DOHH2 (cell line): ENCODE results near the gene SIM1.

Experiments used
- H3F3A ChIP-seq: fragments of 200-600 bp; sonication (generic), shearing (Covaris generic); 2 replicates; pipeline ENCODE4 v1.6.0; 2016; ENCODE audit warnings: antibody characterized with exemption, mild to moderate bottlenecking; ENCODE audit not compliant: control insufficient read depth, insufficient read depth
- H3K27ac ChIP-seq: fragments of 200-600 bp; sonication (generic); 2 replicates; pipeline ENCODE4 v1.5.1; 2014; ENCODE audit warnings: low read depth, mild to moderate bottlenecking, low read length, moderate library complexity
- H3K27me3 ChIP-seq: fragments of 200-600 bp; sonication (generic); 2 replicates; pipeline ENCODE4 v1.6.1; 2014; ENCODE audit warnings: mild to moderate bottlenecking, low read length, mixed read lengths; ENCODE audit not compliant: control insufficient read depth
- H3K36me3 ChIP-seq: fragments of 200-600 bp; sonication (generic); 2 replicates; pipeline ENCODE4 v1.6.1; 2014; ENCODE audit warnings: mild to moderate bottlenecking, low read length, moderate library complexity, mixed read lengths; ENCODE audit not compliant: control insufficient read depth
- H3K4me1 ChIP-seq: fragments of 200-600 bp; sonication (generic); 2 replicates; pipeline ENCODE4 v1.6.1; 2014; ENCODE audit warnings: mild to moderate bottlenecking, low read length, mixed read lengths; ENCODE audit not compliant: control insufficient read depth
- H3K4me2 ChIP-seq: fragments of 200-600 bp; sonication (generic); 2 replicates; pipeline ENCODE4 v1.6.0; 2014; ENCODE audit warnings: mild to moderate bottlenecking, low read length, moderate library complexity
- H3K4me3 ChIP-seq: fragments of 200-600 bp; sonication (generic); 2 replicates; pipeline ENCODE4 v1.5.1; 2014; ENCODE audit warnings: mild to moderate bottlenecking, low read length, mixed read lengths
- H3K79me2 ChIP-seq: fragments of 200-600 bp; sonication (generic); 2 replicates; pipeline ENCODE4 v1.6.1; 2014; ENCODE audit warnings: mild to moderate bottlenecking, low read length, mixed read lengths; ENCODE audit not compliant: control insufficient read depth
- H3K9me2 ChIP-seq: fragments of 200-600 bp; sonication (generic); replicated peaks from 2 replicates; pipeline ENCODE4 v1.6.1; 2014; ENCODE audit warnings: mild to moderate bottlenecking, low read length, mixed read lengths; ENCODE audit not compliant: control insufficient read depth
- H3K9me3 ChIP-seq: fragments of 200-600 bp; sonication (generic); 2 replicates; pipeline ENCODE4 v1.6.1; 2014; ENCODE audit warnings: antibody characterized with exemption, low read length, mixed read lengths; ENCODE audit not compliant: control insufficient read depth, insufficient read depth
- H4K20me1 ChIP-seq: fragments of 200-600 bp; sonication (generic); 2 replicates; pipeline ENCODE4 v1.6.0; 2014; ENCODE audit warnings: low read depth, mild to moderate bottlenecking, antibody characterized with exemption, low read length, moderate library complexity; ENCODE audit not compliant: control insufficient read depth, insufficient read depth
- CTCF ChIP-seq: fragments of 200-600 bp; sonication (generic); IDR thresholded peaks from one replicate; pipeline ENCODE4 v1.5.1; 2014; ENCODE audit warnings: antibody characterized with exemption, mild to moderate bottlenecking, low read depth, low read length; ENCODE audit not compliant: poor library complexity, severe bottlenecking
- EZH2phosphoT487 ChIP-seq: fragments of 200-600 bp; sonication (generic); IDR thresholded peaks from 2 replicates; pipeline ENCODE4 v1.6.1; 2017; ENCODE audit warnings: borderline replicate concordance, mild to moderate bottlenecking, antibody characterized with exemption, low read length, moderate library complexity, mixed read lengths

Gene SIM1

GRCh38 chr6:100342830-100343229 lies 121.9 kb downstream of the SIM1 start:
- no peak overlapping the region for H3K27ac ChIP-seq
- H3K4me2 ChIP-seq, result no peak overlapping the region
- H3K4me3 ChIP-seq, result no peak overlapping the region
- no peaks in the 10 kb centered on the region for H3K4me1 ChIP-seq
- no peaks in the 10 kb centered on the region for H3K27me3 ChIP-seq
- H3F3A ChIP-seq, result no peaks in the 10 kb centered on the region
- H3K79me2 ChIP-seq, result no peaks in the 10 kb centered on the region
- H3K9me3 ChIP-seq, result no peaks in the 10 kb centered on the region
- H3K36me3 ChIP-seq, result no peaks in the 10 kb centered on the region
- TF ChIP-seq EZH2phosphoT487, result no peak
- TF ChIP-seq CTCF, result no peak
- H3K9me2 ChIP-seq, result no peaks in the 10 kb centered on the region
- no peaks in the 10 kb centered on the region for H4K20me1 ChIP-seq

- no peaks in the 10 kb centered on the region for H3K36me3 ChIP-seq
- no peaks in the 10 kb centered on the region for H3K9me3 ChIP-seq
- no peak overlapping the region for H3K27ac ChIP-seq
- TF ChIP-seq EZH2phosphoT487 (no peak), CTCF (no peak)
- H3K79me2 ChIP-seq, result no peaks in the 10 kb centered on the region
- H3K4me1 ChIP-seq, result no peaks in the 10 kb centered on the region
- no peak overlapping the region for H3K4me2 ChIP-seq
- no peak overlapping the region for H3K4me3 ChIP-seq
- no peaks in the 10 kb centered on the region for H4K20me1 ChIP-seq
- no peaks in the 10 kb centered on the region for H3K27me3 ChIP-seq
- no peaks in the 10 kb centered on the region for H3F3A ChIP-seq
- H3K9me2 ChIP-seq, result no peaks in the 10 kb centered on the region
These were observed 125.0 kb downstream of the SIM1 start for GRCh38 chr6:100339574-100340255.

GRCh38 chr6:100338090-100338489 lies 126.6 kb downstream of the SIM1 start:
- H3K27ac ChIP-seq, result no peak overlapping the region
- no peaks in the 10 kb centered on the region for H3K9me2 ChIP-seq
- no peak for TF ChIP-seq EZH2phosphoT487
- no peak for TF ChIP-seq CTCF
- H3K79me2 ChIP-seq, result no peaks in the 10 kb centered on the region
- no peak overlapping the region for H3K4me3 ChIP-seq
- no peaks in the 10 kb centered on the region for H3K36me3 ChIP-seq
- no peaks in the 10 kb centered on the region for H3K4me1 ChIP-seq
- H3K9me3 ChIP-seq, result no peaks in the 10 kb centered on the region
- H4K20me1 ChIP-seq, result no peaks in the 10 kb centered on the region
- H3K27me3 ChIP-seq, result no peaks in the 10 kb centered on the region
- no peaks in the 10 kb centered on the region for H3F3A ChIP-seq
- H3K4me2 ChIP-seq, result no peak overlapping the region
